ACC112 (cell line): Measurements from ENCODE around the gene STEAP1B.

Source experiments
- H2AFZ ChIP-seq: fragments of 200-600 bp; sonication (generic); one replicate; pipeline ENCODE4 v1.6.0; 2017; ENCODE audit warnings: antibody characterized with exemption, low read length; ENCODE audit not compliant: unreplicated experiment
- H3K27ac ChIP-seq: fragments of 200-600 bp; sonication (generic); 2 replicates; pipeline ENCODE4 v1.5.1; 2014; ENCODE audit warnings: low read depth, mild to moderate bottlenecking, antibody characterized with exemption, low read length, moderate library complexity
- H3K27me3 ChIP-seq: fragments of 200-600 bp; sonication (generic); 2 replicates; pipeline ENCODE4 v1.6.1; 2014; ENCODE audit warnings: mild to moderate bottlenecking, antibody characterized with exemption, low read length, moderate library complexity, mixed read lengths; ENCODE audit not compliant: insufficient read depth
- H3K36me3 ChIP-seq: fragments of 200-600 bp; sonication (generic); 2 replicates; pipeline ENCODE4 v1.6.1; 2016; ENCODE audit warnings: mild to moderate bottlenecking, antibody characterized with exemption, low read length, moderate library complexity, mixed read lengths; ENCODE audit not compliant: insufficient read depth
- H3K4me1 ChIP-seq: fragments of 200-600 bp; sonication (generic); one replicate; pipeline ENCODE4 v1.6.1; 2016; ENCODE audit warnings: low read length, mixed read lengths; ENCODE audit not compliant: insufficient read depth, unreplicated experiment, control insufficient read depth
- H3K4me3 ChIP-seq: fragments of 200-600 bp; sonication (generic); 2 replicates; pipeline ENCODE4 v1.5.1; 2014; ENCODE audit warnings: mild to moderate bottlenecking, low read depth, low read length
- H3K79me2 ChIP-seq: fragments of 200-600 bp; sonication (generic); one replicate; pipeline ENCODE4 v1.6.0; 2016; ENCODE audit warnings: low read length; ENCODE audit not compliant: control insufficient read depth, unreplicated experiment, insufficient read depth

The STEAP1B gene

DNA sequence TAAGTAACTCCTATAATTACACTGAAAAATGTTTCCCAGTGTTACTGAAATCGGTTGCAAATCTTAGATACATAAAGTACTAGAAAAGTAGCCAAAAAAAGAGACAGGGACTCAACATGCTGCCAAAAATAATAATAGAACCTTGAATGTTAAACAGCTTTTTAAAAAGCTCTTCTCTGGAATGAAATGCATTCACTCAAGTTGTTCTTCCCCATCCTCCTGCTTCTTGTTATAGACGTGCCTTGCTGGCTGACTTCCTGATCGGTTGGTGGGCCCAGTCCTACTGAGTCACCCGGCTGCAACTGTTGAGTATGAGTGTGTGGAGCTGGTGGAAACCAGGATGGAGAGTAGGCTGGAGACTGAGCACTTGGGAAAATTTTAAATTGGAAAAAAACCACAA is 112.4 kb downstream of the STEAP1B start:
- Histone ChIP-seq H3K4me3 (no peak overlapping the region), H2AFZ (no peak overlapping the region), H3K36me3 (no peaks in the 10 kb centered on the region), H3K79me2 (no peaks in the 10 kb centered on the region), H3K27ac (no peak overlapping the region), H3K4me1 (peaks cover 7% of the 10 kb centered on the region), H3K27me3 (no peaks in the 10 kb centered on the region)

DNA sequence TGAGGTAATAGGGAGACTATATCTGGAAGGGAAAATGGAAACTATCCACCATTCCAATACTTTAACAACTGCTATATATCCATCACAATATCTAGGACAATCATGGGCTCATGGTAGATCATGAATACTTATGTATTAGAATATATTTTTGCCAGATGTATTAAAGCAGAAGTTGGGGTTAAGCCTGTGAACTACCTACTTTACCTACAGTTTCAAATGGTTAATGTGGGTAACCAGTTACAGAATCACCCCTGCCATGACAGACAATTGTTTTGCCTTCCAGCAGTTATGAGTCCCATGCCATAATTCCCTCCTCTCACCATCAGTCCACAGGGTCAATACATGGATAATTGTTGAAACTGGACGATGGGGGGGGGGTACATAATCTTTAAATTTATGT is 113.1 kb downstream of the STEAP1B start:
- H3K27me3 ChIP-seq = no peaks in the 10 kb centered on the region
- no peak overlapping the region for H3K4me3 ChIP-seq
- H3K27ac ChIP-seq = no peak overlapping the region
- H2AFZ ChIP-seq = no peak overlapping the region
- no peaks in the 10 kb centered on the region for H3K79me2 ChIP-seq
- no peaks in the 10 kb centered on the region for H3K36me3 ChIP-seq
- H3K4me1 ChIP-seq = peaks cover 7% of the 10 kb centered on the region

- H3K4me1 ChIP-seq = peaks cover 7% of the 10 kb centered on the region
- no peak overlapping the region for H2AFZ ChIP-seq
- no peak overlapping the region for H3K27ac ChIP-seq
- no peak overlapping the region for H3K4me3 ChIP-seq
- no peaks in the 10 kb centered on the region for H3K27me3 ChIP-seq
- H3K79me2 ChIP-seq = no peaks in the 10 kb centered on the region
- no peaks in the 10 kb centered on the region for H3K36me3 ChIP-seq
Observed at GRCh38 chr7:22386206-22386858, 113.7 kb downstream of the STEAP1B start.

GRCh38 chr7:22385326-22385725 is 114.7 kb downstream of the STEAP1B start:
- H3K4me3 ChIP-seq = no peak overlapping the region
- no peaks in the 10 kb centered on the region for H3K27me3 ChIP-seq
- H3K27ac ChIP-seq = no peak overlapping the region
- no peak overlapping the region for H2AFZ ChIP-seq
- no peaks in the 10 kb centered on the region for H3K79me2 ChIP-seq
- H3K4me1 ChIP-seq = peaks cover 7% of the 10 kb centered on the region
- no peaks in the 10 kb centered on the region for H3K36me3 ChIP-seq

DNA sequence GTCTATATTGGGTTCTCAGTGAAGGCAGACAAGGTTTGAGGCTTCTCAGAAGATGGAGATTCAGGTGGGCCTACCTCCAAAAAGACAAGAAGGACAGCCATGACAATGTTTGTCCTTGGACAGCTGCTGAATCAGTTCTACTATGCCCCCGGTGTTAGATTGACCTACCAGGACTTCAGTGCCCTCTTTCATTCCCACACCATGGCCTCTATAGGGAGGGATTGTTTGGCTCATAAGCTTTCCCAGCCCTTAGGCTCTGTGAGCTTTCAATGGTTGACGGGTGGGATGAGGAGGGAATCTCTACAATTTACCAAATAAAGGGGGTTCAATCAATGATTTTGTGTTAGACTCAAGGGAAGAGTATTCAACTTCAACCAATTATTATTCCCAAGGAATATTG is 119.7 kb downstream of the STEAP1B start:
- Histone ChIP-seq H3K79me2 (no peaks in the 10 kb centered on the region), H3K4me3 (no peak overlapping the region), H3K36me3 (no peaks in the 10 kb centered on the region), H3K4me1 (no peaks in the 10 kb centered on the region), H2AFZ (no peak overlapping the region), H3K27ac (no peak overlapping the region), H3K27me3 (no peaks in the 10 kb centered on the region)

- H3K4me3 ChIP-seq = no peak overlapping the region
Observed at GRCh38 chr7:22378199-22378980, 121.6 kb downstream of the STEAP1B start.

GRCh38 chr7:22377703-22378102 is 122.3 kb downstream of the STEAP1B start:
- Histone ChIP-seq H3K4me1 (no peaks in the 10 kb centered on the region), H3K79me2 (no peaks in the 10 kb centered on the region), H3K4me3 (no peak overlapping the region), H3K27me3 (no peaks in the 10 kb centered on the region), H2AFZ (no peak overlapping the region), H3K36me3 (no peaks in the 10 kb centered on the region), H3K27ac (no peak overlapping the region)

More at GRCh38 chr7:22378199-22378980, 121.6 kb downstream of the STEAP1B start:
- no peaks in the 10 kb centered on the region for H3K27me3 ChIP-seq
- H3K79me2 ChIP-seq = no peaks in the 10 kb centered on the region
- H3K4me1 ChIP-seq = no peaks in the 10 kb centered on the region
- no peaks in the 10 kb centered on the region for H3K36me3 ChIP-seq
- H3K27ac ChIP-seq = no peak overlapping the region
- no peak overlapping the region for H2AFZ ChIP-seq

DNA sequence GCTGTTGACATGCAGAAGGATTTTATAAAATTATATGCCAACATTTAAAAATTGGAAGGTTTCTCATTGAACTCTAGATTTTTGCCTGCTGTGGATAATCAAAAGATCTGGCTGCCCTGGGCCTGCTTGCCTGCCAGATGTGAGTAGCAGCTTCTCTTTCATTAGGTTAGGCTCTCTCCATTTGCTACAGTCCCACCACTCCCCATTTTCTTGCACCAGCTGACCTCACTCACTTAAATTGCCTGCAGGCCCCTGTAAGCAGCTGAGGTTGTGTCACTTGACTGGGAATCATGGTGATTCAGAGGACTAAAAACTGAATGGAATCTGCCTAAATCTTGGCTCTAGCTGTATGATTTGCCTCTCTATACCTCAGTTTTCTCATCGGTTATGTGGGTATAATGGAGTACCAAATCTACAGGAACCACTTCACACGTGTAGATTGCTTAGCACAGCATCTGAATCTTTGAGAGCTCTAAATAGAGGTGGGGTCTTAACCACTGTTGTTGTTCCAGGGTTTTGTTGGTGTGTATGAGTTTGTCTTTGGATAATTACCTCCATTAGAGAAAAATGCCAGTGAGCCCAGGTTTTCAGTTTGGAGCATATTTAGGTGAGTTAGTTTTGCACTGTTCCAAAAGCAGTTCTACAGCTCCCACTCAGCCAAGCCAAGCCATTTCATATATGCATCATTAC is 124.5 kb downstream of the STEAP1B start:
- Histone ChIP-seq H3K27ac (no peak overlapping the region), H2AFZ (no peak overlapping the region), H3K79me2 (no peaks in the 10 kb centered on the region), H3K36me3 (no peaks in the 10 kb centered on the region), H3K4me3 (no peak overlapping the region), H3K4me1 (no peaks in the 10 kb centered on the region), H3K27me3 (no peaks in the 10 kb centered on the region)

GRCh38 chr7:22373911-22374310 is 126.1 kb downstream of the STEAP1B start:
- Histone ChIP-seq H3K79me2 (no peaks in the 10 kb centered on the region), H2AFZ (no peak overlapping the region), H3K4me1 (no peaks in the 10 kb centered on the region), H3K27ac (no peak overlapping the region), H3K27me3 (no peaks in the 10 kb centered on the region), H3K36me3 (no peaks in the 10 kb centered on the region), H3K4me3 (no peak overlapping the region)

- no peaks in the 10 kb centered on the region for H3K27me3 ChIP-seq
- H3K4me1 ChIP-seq = no peaks in the 10 kb centered on the region
- H3K79me2 ChIP-seq = no peaks in the 10 kb centered on the region
- no peak overlapping the region for H2AFZ ChIP-seq
- no peak overlapping the region for H3K4me3 ChIP-seq
- no peaks in the 10 kb centered on the region for H3K36me3 ChIP-seq
- no peak overlapping the region for H3K27ac ChIP-seq
Observed at GRCh38 chr7:22373388-22373787, 126.6 kb downstream of the STEAP1B start.
